Keratinocyte (primary cell): Measurements from ENCODE around the gene APCS. TPM values are rescaled to one million over a fixed set of nuclear protein-coding genes. Genes with fewer than 3 reads are reported as not detected.
A peak's percentile ranks its signal among the peaks of the same experiment; 100 is the strongest.

Experiments
- DNase-seq: peaks from one replicate; pipeline ENCODE4 v3.0.0-alpha.2; 2011; ENCODE audit warnings: low read depth, missing footprints, low spot score
- FAIRE-seq: peaks from 2 replicates; lab custom pipeline; 2011; peaks lifted over from hg19 to GRCh38; lab: Jason Lieb, UNC
- H2AFZ ChIP-seq: 2 replicates; pipeline ENCODE4 v1.6.0; 2012; ENCODE audit warnings: low read length, control low read depth, inconsistent platforms; ENCODE audit not compliant: control insufficient read depth
- H3K27ac ChIP-seq: 2 replicates; pipeline ENCODE4 v1.5.1; 2011; ENCODE audit warnings: low read length; ENCODE audit not compliant: control insufficient read depth, insufficient read depth
- H3K27me3 ChIP-seq: 3 replicates; pipeline ENCODE4 v1.6.0; 2011; ENCODE audit warnings: low read length; ENCODE audit not compliant: control insufficient read depth, insufficient read depth; ENCODE audit errors: extremely low read depth
- H3K36me3 ChIP-seq, 2 experiments: 2 replicates in 1 of 2; 3 replicates in 1 of 2; pipeline ENCODE4 v1.5.1; 2011; ENCODE audit warnings: low read length in 2 of 2, mild to moderate bottlenecking in 1 of 2; ENCODE audit not compliant: control insufficient read depth in 2 of 2, insufficient read depth in 2 of 2; ENCODE audit errors: extremely low read depth in 1 of 2
- H3K4me1 ChIP-seq: 3 replicates; pipeline ENCODE4 v1.5.1; 2011; ENCODE audit warnings: low read length; ENCODE audit not compliant: control insufficient read depth, insufficient read depth; ENCODE audit errors: extremely low read depth
- H3K4me2 ChIP-seq: 3 replicates; pipeline ENCODE4 v1.6.0; 2011; ENCODE audit warnings: low read depth, low read length; ENCODE audit not compliant: control insufficient read depth, insufficient read depth; ENCODE audit errors: extremely low read depth
- H3K4me3 ChIP-seq, 3 experiments: fragments of 200-600 bp in 1 of 3; sonication (generic) in 1 of 3; 2 replicates in 2 of 3; 3 replicates in 1 of 3; pipeline ENCODE4 v1.5.1; 2011 to 2016; ENCODE audit warnings: low read length in 3 of 3, mild to moderate bottlenecking in 3 of 3, control low read depth in 2 of 3, inconsistent platforms in 1 of 3, low read depth in 1 of 3, mixed read lengths in 1 of 3, mixed run types in 1 of 3, moderate library complexity in 1 of 3; ENCODE audit not compliant: control insufficient read depth in 2 of 3, insufficient read depth in 2 of 3; ENCODE audit errors: extremely low read depth in 1 of 3
- H3K79me2 ChIP-seq: 2 replicates; pipeline ENCODE4 v1.6.0; 2012; ENCODE audit warnings: low read length; ENCODE audit not compliant: control insufficient read depth, insufficient read depth
- H3K9ac ChIP-seq: 3 replicates; pipeline ENCODE4 v1.6.0; 2011; ENCODE audit warnings: low read length; ENCODE audit not compliant: control insufficient read depth, insufficient read depth; ENCODE audit errors: extremely low read depth
- H3K9me1 ChIP-seq: 3 replicates; pipeline ENCODE4 v1.6.0; 2011; ENCODE audit warnings: low read length; ENCODE audit not compliant: control insufficient read depth, insufficient read depth; ENCODE audit errors: extremely low read depth
- H3K9me3 ChIP-seq: 2 replicates; pipeline ENCODE4 v1.5.1; 2012; ENCODE audit warnings: low read depth, low read length; ENCODE audit not compliant: control insufficient read depth
- H4K20me1 ChIP-seq: 3 replicates; pipeline ENCODE4 v1.6.0; 2011; ENCODE audit warnings: low read length; ENCODE audit not compliant: control insufficient read depth, insufficient read depth; ENCODE audit errors: extremely low read depth
- EZH2 ChIP-seq: IDR thresholded peaks from one replicate; pipeline ENCODE4 v1.6.1; 2012; ENCODE audit warnings: inconsistent platforms, mild to moderate bottlenecking, low read length, moderate library complexity
- dilution Hi-C: fragments of 300-500 bp; cut with MboI; formaldehyde crosslinking; loops from one replicate; pipeline ENCODE4 v1.7.0; 2020; ENCODE audit warnings: low sequenced_read_pairs; ENCODE audit not compliant: extremely low pct_ligation_motif_present
- polyA plus RNA-seq, 5 experiments: library from polyadenylated mRNA; depleted of rRNA in 3 of 5; stranded (reverse) in 3 of 5; stranded (forward) in 1 of 5; unstranded in 1 of 5; fragments of >200 nt; gene quantifications; 1 replicate in 1 of 5; 2 replicates in 3 of 5; 3 replicates in 1 of 5; pipeline versions ENCODE4 v1.2.1 to v1.2.3, GENCODE V29; 2011 to 2012; ENCODE audit warnings: missing spikeins in 2 of 5, low read depth in 1 of 5, low replicate concordance in 1 of 5
- TF ChIP-seq, protein P1 (sequence below), 3 experiments: IDR thresholded peaks in 1 of 3; conservative IDR thresholded peaks in 1 of 3; optimal IDR thresholded peaks in 1 of 3; 2 replicates in 2 of 3; 3 replicates in 1 of 3; pipeline versions ENCODE3 to v1.5.1; 2011; ENCODE audit warnings: low read length in 3 of 3, mild to moderate bottlenecking in 3 of 3, moderate library complexity in 2 of 3, control low read depth in 1 of 3, inconsistent platforms in 1 of 3; ENCODE audit not compliant: insufficient read depth in 2 of 3; ENCODE audit errors: extremely low read depth in 1 of 3

Gene APCS
- polyA plus RNA-seq, 1 donor (not counting 4 experiments of a cell fraction or from before 2014, with no cell fraction given), result not detected

DNA sequence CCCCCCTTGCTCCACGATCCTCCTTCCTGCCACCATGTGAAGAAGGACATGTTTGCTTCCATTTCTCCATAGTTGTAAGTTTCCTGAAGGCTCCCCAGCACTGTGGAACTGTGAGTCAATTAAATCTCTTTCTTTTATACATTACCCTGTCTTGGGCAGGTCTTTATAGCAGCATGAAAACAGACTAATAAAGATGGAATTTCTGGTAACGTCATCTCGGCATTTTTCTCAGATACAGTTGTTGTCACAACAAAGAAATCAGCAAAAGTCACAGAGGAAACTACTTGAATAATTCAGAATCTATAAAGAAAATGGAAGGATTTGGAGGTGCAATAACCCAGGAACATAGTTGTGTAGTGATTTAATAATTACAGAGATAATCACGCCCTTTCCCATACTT, 4.4 kb downstream of the APCS start:
- Histone ChIP-seq H3K9me1 (no peaks in the 10 kb centered on the region), H3K9ac (no peak overlapping the region), H3K36me3 (no peaks in the 10 kb centered on the region), H3K27me3 (peaks cover 4% of the 10 kb centered on the region), H3K4me1 (peaks cover 2% of the 10 kb centered on the region), H2AFZ (no peak overlapping the region), H3K4me3 (no peak overlapping the region), H3K79me2 (no peaks in the 10 kb centered on the region), H4K20me1 (no peaks in the 10 kb centered on the region), H3K9me3 (no peaks in the 10 kb centered on the region), H3K4me2 (no peak overlapping the region), H3K27ac (no peak overlapping the region)
- dilution Hi-C loops, result no loop called here
- DNase-seq (no peak), FAIRE-seq (no peak)
- TF ChIP-seq, protein P1, sequence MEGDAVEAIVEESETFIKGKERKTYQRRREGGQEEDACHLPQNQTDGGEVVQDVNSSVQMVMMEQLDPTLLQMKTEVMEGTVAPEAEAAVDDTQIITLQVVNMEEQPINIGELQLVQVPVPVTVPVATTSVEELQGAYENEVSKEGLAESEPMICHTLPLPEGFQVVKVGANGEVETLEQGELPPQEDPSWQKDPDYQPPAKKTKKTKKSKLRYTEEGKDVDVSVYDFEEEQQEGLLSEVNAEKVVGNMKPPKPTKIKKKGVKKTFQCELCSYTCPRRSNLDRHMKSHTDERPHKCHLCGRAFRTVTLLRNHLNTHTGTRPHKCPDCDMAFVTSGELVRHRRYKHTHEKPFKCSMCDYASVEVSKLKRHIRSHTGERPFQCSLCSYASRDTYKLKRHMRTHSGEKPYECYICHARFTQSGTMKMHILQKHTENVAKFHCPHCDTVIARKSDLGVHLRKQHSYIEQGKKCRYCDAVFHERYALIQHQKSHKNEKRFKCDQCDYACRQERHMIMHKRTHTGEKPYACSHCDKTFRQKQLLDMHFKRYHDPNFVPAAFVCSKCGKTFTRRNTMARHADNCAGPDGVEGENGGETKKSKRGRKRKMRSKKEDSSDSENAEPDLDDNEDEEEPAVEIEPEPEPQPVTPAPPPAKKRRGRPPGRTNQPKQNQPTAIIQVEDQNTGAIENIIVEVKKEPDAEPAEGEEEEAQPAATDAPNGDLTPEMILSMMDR (optimal IDR thresholded peaks at IDR 0.05 in 1 of 3, IDR thresholded peaks at IDR 0.05 in 1 of 3, conservative IDR thresholded peaks at IDR 0.05 in 1 of 3; ENCODE audit: extremely low read depth in 1 of 3, insufficient read depth in 2 of 3, low read length in 3 of 3), result no peak
- TF ChIP-seq EZH2, result no peak

DNA sequence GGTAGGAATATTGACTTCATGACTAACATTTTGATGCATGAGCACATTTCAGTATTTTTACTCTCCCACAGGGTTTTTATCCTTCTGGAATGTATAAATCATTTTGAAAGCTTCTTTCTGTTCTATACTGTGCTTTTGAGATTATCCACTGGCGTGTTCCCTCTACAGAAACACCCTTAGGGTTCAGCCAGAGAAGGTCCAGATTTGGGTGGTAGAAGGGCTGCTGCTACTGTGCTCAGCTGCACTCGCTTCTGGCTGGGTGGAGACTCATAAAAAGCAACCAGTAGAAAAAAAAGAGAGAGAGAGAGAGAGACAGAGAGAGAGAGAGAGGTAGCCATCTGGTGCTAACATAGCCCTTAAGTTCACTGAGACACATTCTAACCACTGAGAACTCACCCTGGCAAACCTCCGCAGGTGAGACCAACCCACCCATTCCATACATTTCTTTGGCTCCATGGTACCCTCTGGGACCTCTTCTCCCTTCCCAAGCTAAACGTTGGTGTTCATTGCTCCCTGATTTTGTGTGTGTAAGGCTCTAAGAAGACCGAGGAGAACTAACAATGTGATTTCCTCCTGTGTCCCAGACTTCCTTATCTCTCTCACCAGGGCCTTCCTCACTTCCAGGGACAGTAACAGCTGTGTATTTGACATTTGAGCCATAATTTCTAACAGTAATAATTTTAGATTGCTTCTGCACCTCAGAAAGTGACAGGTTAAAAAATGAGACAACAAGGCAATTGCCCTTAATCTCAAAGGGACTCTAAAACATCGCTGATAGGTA, 7.2 kb downstream of the APCS start:
- no peaks in the 10 kb centered on the region for H3K9me3 ChIP-seq
- no peak overlapping the region for H3K27ac ChIP-seq
- no peak for FAIRE-seq
- H3K27me3 ChIP-seq, result no peaks in the 10 kb centered on the region
- no peaks in the 10 kb centered on the region for H3K9me1 ChIP-seq
- TF ChIP-seq, protein P1 (optimal IDR thresholded peaks at IDR 0.05 in 1 of 3, IDR thresholded peaks at IDR 0.05 in 1 of 3, conservative IDR thresholded peaks at IDR 0.05 in 1 of 3; ENCODE audit: extremely low read depth in 1 of 3, insufficient read depth in 2 of 3, low read length in 3 of 3), result no peak
- no peak for TF ChIP-seq EZH2
- H3K9ac ChIP-seq, result no peak overlapping the region
- H4K20me1 ChIP-seq, result no peaks in the 10 kb centered on the region
- H3K4me1 ChIP-seq, result peaks cover 19% of the 10 kb centered on the region
- H3K79me2 ChIP-seq, result no peaks in the 10 kb centered on the region
- H3K36me3 ChIP-seq, result no peaks in the 10 kb centered on the region
- DNase-seq, result no peak
- H3K4me2 ChIP-seq, result no peak overlapping the region
- peak overlapping the region; percentile 10 for H2AFZ ChIP-seq
- dilution Hi-C loops, result no loop called here
- H3K4me3 ChIP-seq, result no peak overlapping the region
